Fibroblast of gingiva (primary cell): ENCODE data around the gene KIF20A.
"Not testable (repeated sequence)": the region's sequence is repeated elsewhere in the genome, so short reads cannot be mapped to it uniquely, and the experiment has no call there.

ENCODE experiments used
- DNase-seq: peaks from one replicate; pipeline ENCODE4 v3.0.0-alpha.2; 2011; ENCODE audit warnings: low read depth

KIF20A gene

DNA sequence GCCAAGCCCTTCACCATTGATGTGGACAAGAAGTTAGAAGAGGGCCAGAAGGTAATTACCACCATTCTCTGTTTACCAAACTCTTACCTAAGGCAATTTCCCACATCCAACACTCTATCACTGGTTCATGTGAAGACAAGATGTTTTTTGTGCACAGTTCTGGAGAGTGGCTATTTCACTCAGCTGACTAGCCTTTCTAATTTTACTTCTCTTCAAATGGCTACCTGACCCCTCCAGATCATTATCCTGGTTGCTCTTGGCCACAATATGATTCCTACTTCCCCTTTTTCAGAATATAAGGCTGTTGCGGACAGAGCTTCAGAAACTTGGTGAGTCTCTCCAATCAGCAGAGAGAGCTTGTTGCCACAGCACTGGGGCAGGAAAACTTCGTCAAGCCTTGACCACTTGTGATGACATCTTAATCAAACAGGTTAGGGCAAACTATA is 7.1 kb downstream of the KIF20A start:
- DNase-seq: no peak

DNA sequence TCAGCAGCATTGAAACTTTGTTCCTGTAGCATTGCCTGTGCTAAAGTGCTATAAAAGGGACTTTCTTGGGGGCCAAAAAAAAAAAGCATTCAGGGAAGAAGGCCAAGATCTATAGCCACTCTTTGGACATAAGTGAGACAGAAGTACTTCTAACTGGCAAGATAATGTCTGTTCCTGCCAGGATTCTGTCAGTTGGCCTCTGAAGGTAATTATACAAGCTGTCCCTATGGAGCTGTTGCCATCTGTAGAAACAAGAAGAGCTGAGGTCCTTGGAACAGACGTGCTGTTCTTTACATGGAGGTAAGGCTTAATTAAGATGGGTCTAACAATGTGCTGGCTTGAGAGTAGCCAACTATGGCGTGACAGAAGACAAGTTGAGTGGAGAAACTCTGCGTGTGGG is 9.7 kb downstream of the KIF20A start:
- no peak for DNase-seq

DNA sequence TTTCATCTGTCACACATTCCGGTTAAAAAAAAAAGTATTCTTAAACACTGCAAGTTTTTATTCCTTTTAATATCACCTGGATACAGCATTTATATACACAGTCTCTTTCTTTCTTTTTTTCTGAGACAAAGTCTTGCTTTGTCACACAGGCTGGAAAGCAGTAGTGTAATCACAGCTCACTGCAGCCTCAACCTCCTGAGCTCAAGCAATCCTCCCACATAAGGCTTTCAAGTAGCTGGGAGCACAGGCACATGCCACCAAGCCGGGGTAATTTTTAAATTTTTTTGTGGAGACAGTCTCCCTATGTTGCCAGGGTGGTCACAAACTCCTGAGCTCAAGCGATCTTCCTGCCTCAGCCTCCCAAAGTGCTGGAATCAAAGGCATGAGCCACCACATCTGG is 13.9 kb downstream of the KIF20A start:
- no peak for DNase-seq

DNA sequence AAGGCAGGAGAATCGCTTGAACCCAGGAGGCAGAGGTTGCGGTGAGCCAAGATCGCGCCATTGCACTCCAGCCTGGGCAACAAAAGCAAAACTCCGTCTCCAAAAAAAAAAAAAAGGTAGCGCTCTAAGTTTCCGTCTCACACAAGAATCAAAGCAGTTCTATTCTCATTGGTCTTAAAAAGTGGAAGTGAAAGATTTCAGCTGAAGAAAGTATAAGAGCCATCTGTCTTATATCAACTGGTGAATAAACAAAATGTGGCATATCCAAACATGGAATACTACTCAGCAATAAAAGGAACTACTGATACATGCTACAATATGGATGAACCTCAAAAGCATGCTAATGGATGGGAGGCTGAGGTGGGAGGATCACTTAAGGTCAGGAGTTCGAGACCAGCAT is 14.9 kb downstream of the KIF20A start:
- DNase-seq: not testable (repeated sequence)

GRCh38 chr5:138210985-138211384 is 32.1 kb downstream of the KIF20A start:
- no peak for DNase-seq

- no peak for DNase-seq
Observed at GRCh38 chr5:138212828-138213160, 33.9 kb downstream of the KIF20A start.

DNA sequence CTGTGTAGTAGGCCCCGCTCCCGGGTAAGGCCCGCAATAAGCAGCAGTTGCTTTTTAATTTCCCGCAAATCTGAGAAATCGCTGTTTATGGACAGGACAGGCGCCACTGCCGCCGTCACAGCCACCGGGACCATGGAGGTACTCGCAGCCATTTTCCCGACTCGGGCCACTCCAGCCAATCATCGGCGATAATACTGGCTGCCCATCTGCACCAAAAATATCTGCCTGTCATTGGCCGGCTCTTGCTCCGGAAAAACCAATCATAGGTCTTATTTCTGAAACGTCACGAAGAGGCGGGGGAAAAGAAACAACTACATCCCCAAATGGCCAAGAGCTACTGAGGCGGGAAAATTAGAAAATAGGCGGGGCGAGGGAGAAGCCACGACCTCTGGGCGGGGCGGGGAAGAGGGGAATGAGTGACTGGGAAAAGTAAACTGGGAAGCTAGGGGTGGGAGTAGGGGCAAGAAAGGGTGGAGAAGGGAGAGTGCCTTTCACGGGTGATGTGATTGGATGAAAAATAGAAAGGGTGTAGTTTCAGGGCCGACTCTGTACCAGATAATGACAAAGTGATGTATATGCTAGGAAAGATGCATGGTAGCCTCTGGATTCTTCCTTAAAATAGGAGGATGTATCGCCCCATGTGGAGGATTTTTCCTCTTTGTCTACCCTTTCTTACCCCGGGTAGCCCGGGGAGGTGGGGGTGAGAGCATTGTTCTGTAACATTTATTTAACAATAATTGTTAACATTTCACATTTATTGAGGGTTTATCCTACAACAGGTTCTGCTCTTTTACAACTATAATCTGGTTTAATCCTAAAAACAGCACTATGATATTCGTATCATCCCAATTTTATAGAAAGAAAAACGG is 34.5 kb downstream of the KIF20A start, which contains the start of gene CDC23:
Gene CDC23, minus strand, starts transcription at position 163 of the 869 bp plus-strand sequence. Its CDS starts 11 bp downstream, at position 152.
- peak; percentile 96 for DNase-seq

- no peak for DNase-seq
Observed at GRCh38 chr5:138216799-138217198, 37.9 kb downstream of the KIF20A start.

GRCh38 chr5:138223532-138223931 is 44.6 kb downstream of the KIF20A start:
- no peak for DNase-seq

DNA sequence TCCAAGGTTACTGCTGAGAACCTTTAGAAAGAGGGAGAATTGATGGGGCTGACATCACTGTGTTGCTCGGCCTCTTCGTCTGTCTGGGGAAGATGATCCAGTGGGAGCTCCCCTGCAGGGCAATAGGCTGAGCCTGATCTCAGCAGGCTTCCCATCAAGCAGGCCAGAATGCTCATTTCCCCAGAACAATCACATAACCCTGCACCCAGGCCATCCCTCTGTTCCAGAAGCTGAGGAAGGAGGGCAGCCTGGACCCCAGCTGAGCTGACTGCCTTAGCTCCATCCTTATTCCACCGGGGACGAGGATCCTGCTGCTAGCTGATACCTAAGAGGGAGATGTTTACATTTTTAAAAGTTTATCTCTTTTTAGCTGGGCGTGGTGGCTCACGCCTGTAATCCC is 45.8 kb downstream of the KIF20A start:
- DNase-seq: no peak

DNA sequence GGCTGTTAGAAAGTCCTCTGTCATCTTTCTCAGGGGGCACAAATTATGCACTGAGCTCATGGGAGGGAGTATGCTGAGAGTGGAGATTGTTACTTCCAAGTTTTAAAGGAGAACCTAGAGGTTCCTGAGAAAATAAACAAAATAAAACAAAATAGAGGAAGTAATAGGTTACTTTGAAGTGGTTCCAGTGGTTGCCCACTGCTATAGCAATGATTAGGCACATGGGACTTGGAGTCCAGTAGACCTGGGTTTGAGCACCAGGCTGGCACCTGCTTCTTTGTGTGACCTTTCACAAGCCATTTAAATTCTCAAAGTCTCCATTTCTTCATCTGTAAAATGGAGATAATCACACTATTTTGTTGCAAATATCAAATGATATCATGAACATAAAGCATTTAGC is 48.0 kb downstream of the KIF20A start:
- DNase-seq: no peak

DNA sequence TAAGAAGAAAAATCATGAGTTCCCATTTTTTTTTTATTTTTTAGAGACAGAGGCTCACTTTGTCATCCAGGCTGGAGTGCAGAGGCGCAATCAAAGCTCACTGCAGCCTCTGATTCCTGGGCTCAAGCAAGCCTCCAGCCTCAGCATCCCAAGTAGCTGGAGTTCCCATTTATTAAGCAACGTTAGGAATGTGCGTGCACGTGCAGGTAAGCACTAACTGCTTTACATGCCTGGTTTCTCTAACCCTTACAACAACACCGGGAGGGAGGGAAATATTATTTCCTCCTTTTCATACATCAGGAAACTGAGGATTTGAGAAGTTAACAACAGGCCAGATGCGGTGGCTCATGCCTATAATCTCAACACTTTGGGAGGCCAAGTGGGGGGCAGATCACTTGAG is 50.5 kb downstream of the KIF20A start:
- no peak for DNase-seq

DNA sequence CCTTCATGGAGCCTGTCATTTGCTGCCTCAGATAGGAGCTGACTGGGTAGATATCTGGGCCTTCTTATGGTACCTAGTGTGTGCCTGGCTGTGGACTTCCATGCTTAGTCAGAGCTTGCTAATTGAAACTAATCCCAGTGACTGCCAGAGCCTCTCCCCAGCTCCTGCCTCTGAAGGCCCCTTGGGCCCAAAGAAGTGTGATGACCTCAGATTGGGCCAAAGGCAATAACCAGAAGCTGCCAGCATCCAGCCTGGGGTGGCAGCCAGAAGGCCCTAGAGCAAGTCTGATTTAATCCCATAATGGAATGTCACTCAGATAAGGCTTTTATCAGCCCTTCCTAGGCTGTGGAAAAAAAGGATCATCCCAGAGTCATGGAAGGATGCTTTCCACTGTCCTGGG is 51.3 kb downstream of the KIF20A start:
- DNase-seq: peak; percentile 32

GRCh38 chr5:138230981-138231589 is 52.2 kb downstream of the KIF20A start:
- DNase-seq: no peak

- DNase-seq: no peak
Observed at GRCh38 chr5:138233280-138233679, 54.4 kb downstream of the KIF20A start.

- no peak for DNase-seq
Observed at GRCh38 chr5:138234651-138235050, 55.7 kb downstream of the KIF20A start.
